HG03521 (cell line): ENCODE results near the gene ABL1.

ENCODE experiments used
- ATAC-seq: cut with Tn5 transposase; IDR thresholded peaks from one replicate; pipeline ENCODE4 v1.9.1; 2021; ENCODE audit warnings: mild to moderate bottlenecking, moderate library complexity; ENCODE audit not compliant: unreplicated experiment

ABL1 gene

DNA sequence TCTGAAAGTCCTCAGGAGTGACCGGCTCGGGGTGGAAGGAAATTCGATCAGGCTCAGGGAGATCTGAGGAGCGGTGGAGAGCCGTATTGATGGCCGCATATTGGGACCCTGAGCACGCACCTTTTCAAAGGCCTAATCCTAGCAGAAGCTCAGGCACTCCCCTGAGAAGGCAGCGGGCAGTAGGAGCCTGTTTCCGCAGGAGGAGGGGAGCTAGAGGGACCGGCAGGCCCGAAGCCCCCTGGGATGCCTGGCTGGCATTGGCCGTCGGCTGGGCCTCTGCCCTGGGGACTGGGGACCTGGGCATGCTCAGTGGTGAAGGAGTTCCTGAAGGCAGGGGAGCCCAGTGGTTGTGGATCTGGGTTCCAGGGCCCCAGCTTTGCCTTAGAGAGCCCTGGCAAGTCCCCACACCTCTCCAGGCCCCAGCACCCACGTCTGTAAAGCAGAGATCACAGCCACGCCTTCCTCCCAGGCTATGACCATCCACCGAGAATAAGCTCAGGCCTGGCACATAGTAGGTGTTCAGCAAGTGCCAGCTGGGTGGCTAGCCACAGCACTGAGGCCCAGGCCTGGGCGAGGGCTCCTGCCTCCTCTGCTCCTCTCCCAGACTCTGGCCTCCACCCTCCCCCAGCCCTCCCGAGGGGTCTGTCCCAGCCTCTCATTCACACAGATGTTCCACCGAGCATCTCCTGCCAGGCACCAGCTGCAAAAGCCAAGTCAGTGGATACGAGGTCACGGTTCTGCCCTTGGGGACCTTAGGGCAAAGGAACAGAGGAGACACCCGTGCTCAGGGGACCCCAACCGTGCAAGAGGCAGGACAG, 78.8 kb downstream of the ABL1 start:
- no peak for ATAC-seq

- no peak for ATAC-seq
These were observed 79.5 kb downstream of the ABL1 start for GRCh38 chr9:130914417-130915095.

DNA sequence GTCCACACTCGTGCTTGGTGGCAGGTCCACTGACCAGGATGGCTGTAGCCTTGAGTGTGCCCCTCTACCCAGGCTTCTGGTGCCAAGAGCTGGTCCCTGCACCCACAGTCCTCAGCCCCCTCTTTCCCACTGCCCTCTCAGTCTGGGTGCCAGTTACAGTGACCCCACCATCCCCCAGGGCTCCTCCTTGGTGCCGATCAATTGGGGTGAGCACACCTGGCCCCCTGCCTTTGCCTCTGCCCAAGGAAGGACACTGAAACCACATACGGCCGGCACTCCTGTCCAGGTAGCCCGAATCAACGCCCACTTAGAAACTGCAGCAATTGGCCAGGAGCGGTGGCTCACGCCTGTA, 80.0 kb downstream of the ABL1 start:
- no peak for ATAC-seq

DNA sequence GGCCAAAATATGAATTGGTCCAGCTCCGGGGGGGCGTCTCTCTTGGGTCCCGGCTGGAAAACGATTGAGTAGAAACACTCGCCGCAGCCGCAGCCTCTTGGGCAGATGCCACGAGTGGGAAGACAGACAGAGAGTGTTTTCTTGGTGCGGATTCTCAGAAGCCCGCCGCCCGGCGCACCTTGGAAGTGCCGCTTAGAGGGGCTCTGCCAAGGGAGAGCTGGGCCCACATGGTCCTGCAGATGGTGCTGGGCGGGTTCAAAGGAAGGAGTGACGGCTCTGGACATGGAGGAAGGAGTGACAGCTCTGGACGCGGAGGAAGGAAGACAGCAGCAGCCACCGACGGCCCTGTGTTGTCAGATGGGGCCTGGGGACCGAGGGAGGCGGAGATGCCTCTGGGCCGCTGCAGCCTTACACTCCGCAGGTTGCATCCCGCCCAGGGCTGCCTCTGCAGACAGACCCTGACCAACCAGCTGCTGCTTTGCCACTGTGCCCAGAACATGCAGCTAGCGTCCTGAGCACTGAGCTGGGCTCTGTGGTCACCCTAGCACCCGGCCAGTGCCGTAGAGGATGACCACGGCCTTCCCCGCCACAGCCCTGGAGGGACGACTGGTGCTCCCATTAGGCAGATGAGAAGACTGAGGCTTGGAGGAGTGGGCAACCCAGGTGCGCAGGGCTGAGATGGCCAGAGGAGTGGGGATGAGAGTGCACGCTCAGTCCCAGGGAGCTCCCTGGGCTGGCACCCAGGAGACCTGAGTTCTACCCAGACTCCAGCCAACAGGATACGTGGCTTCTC, 82.3 kb downstream of the ABL1 start:
- no peak for ATAC-seq

- no peak for ATAC-seq
These were observed 83.2 kb downstream of the ABL1 start for GRCh38 chr9:130918101-130918825.

DNA sequence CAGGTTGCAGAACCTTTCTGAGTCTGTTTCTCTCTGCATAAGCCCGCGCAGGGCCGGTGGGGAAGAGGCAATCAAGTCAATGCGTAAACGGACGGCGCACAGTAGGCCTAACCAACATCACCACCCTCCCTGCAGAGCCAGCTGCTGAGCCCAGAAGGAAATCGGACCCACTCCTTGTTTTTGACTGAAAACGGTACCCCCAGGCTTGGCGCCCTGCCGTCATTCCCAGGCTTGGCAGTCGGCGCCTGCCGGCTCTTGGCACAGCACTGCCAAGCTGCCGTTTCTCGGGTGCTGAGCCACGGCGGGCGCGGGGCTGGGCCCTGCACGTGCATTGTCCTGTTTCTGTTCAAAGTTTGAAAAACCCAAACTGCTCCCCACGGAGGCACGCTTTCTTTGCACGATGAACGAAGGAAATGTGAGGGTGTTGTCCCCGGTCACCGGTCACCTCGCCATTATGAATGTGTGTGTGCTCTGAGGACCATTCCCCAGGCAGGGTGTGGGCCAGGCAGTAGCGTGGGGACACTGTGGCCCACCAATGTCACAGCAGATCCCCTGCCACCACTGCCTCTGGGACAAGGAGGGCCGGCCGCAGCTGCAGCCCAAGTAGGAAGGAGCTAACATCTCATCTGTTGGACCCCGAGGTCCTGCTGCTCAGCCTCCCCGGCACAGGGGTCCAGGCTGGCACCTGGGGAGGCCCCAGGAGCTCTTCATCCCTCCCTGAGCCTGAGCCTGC, 83.9 kb downstream of the ABL1 start:
- no peak for ATAC-seq

GRCh38 chr9:130919559-130920145, 84.6 kb downstream of the ABL1 start:
- no peak for ATAC-seq

GRCh38 chr9:130920233-130920632, 85.2 kb downstream of the ABL1 start:
- no peak for ATAC-seq

- no peak for ATAC-seq
These were observed 85.8 kb downstream of the ABL1 start for GRCh38 chr9:130920762-130921299.

GRCh38 chr9:130921300-130921988, 86.4 kb downstream of the ABL1 start:
- no peak for ATAC-seq

- no peak for ATAC-seq
These were observed 87.2 kb downstream of the ABL1 start for GRCh38 chr9:130921989-130922892.

DNA sequence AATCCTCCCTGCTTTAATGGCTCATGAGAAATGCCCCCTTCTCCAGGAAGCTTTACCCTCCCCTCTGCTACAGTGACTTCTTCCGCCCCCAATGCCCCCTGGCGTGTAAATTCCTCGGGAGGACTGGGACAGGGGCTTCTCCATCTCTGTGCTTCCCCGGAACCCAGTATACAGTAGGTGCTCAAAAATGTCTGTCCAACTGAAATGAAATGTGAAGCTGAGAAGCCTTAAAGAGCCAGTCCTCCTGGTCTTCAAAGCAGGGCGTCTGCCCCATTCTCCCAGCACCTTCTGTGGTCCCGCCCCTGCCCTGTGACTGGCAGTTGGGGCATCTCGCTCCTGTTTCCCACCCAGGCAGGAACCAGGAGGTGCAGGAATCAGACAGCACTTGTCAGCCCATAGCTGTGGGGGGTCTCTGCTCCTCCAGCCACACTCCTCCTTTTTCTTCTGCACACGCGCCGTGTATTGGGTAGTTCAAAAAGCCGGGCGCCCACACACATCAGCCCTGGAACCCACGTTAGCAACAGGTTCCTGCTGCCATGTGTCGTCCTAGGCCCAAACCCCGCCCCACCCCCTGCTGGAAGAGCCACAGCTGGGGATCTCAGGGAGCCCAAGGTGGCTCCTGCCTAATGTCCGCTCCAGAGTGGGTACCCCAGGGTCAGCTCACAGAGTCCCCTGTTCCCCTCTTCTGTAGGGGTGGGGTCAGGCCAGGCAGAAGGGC, 88.0 kb downstream of the ABL1 start:
- no peak for ATAC-seq

DNA sequence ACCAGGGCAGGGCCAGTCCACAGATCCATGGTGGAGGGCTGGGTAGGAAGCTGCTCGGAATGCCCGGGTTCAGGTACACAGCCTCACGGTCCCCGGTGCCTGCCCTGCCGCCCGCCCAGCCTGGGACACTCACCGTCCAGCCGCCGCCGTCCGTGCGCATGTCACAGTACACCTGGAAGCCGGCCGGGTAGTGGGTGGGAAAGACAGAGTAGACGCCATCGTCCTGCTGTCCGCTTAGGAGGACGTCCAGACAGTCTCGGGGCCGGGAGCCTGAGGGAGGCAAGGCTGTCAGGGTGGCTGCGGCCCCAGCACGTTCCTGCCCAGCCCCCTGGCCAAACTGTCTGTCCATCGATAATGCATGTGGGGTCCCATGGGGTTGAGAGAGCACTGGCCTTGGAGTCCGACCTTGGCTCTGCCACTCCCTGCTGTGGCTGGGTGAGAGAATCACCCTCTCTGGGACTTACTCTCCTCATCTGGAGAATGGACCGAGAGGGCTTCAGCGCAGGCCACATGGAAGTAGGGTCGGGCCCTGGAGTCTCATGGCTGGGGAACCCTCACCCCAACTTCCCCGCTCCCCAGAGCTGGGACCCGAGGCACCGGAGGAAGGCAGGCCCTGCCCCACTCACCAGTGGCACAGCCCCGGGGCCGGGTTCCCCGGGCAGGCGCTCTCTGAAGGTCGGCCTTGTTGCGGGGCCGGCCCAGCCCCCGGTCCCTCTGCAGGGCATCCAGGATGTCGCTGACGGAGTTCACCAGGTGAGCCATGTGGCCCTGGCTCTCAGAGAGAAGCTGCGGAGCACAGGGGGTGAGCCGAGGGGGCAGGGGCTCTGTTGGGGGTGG, 88.8 kb downstream of the ABL1 start:
- ATAC-seq: no peak

GRCh38 chr9:130924448-130924788, 89.4 kb downstream of the ABL1 start:
- ATAC-seq: no peak

GRCh38 chr9:130925050-130925678, 90.1 kb downstream of the ABL1 start:
- no peak for ATAC-seq

DNA sequence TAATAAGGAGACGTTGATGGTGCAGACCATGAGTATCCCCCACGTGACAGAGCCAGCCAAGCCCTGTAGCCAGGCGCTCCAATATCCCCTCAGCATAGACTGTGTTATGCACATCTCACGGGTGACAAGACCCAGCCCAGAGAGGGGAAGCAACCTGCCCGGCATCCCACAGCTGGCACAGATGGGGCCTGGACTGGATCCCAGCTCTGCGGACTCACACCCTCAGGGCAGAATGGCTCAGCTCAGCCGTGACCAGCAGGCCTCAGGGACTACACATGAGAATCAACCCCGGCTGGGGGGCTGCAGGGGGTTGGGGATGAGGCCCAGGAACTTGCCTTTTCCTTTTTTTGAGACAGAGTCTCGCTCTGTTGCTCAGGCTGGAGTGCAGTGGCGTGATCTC, 92.3 kb downstream of the ABL1 start:
- ATAC-seq: no peak
